Skin epidermis (tissue), 12 donors: ENCODE data around the gene MTCL1.
A peak's percentile ranks its signal among the peaks of the same experiment; 100 is the strongest.

Experiments used
- H3K27ac ChIP-seq, 21 experiments: fragments of 200-600 bp; sonication (generic) in 11 of 21; one replicate each; pipeline ENCODE4 v1.5.0; 2020; ENCODE audit warnings: mild to moderate bottlenecking in 3 of 21, inconsistent platforms in 2 of 21, moderate library complexity in 2 of 21
- H3K4me3 ChIP-seq, 7 experiments: fragments of 200-600 bp; sonication (generic) in 2 of 7; one replicate each; pipeline ENCODE4 v1.5.0; 2020; ENCODE audit warnings: inconsistent platforms in 2 of 7, mild to moderate bottlenecking in 2 of 7, moderate library complexity in 1 of 7

Gene MTCL1

DNA sequence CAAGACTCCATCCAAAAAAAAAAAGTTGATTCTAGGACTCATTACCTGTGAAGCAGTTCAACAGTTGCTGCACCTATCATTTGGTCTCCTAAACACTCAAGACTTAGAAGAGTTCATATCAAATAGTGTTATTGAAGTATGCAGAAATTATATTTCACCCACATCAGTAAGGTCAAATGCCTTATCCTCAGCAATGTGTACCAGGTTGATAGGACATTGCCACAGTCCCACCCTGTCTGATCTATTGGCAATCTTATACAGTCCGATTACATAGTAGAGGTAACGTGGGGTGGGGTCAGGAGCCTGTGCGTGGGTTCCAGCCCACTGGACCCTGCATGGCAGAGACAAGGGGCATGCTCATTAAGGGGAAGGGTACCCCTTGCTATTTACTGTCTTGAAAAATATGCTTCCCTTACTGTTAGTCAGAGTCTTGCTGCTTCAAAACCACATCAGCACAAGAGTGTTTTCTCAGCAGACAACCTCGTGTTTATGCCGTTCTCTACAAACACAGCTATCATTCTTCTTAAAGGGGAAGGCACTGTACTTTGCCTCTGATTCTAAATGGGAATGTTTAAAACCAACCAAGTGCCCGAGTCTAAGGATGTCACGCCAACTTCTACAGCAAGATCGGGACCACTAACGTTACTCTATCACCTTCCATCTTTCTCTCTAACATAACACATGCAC is 115.2 kb downstream of the MTCL1 start:
- no peak overlapping the region for H3K4me3 ChIP-seq
- no peak overlapping the region for H3K27ac ChIP-seq

DNA sequence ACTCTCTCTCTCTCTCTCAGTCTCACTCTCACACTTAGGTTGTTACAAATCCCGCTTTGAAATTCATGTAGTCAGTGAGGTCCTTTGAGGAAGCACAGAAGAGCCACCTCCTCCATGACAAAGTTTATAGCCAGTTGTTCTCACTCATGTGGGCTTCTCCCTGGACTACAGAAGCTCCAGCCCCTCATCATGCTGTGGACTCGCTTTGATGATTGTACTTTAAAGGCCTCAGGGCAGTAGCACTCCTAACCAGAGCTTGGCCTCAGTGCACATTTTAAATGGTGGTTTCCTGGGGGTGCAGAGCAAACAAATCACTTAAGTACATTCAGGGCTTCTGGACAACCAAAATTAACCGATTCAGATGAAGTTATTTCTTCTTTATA is 115.7 kb downstream of the MTCL1 start:
- H3K4me3 ChIP-seq = no peak overlapping the region
- no peak overlapping the region for H3K27ac ChIP-seq

DNA sequence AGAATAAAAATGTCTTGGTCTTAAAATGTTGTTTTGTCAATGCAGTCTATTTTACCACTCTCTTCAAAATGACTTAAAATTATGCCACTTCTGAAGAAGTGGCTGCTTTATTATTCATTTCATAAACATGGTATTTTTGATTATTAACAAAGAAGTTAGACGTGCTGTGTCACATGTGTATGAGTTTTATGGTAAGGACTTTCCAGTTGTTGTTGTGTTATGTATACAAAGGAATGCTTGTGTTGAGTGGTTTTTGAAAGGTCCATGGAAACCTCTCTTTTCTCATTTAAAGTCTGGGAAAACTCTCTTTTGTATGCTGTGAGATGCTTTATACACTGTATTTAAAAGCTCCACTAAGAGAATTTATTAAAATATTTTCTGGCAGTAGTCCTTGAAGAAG is 116.2 kb downstream of the MTCL1 start:
- H3K27ac ChIP-seq = no peak overlapping the region
- H3K4me3 ChIP-seq = no peak overlapping the region

DNA sequence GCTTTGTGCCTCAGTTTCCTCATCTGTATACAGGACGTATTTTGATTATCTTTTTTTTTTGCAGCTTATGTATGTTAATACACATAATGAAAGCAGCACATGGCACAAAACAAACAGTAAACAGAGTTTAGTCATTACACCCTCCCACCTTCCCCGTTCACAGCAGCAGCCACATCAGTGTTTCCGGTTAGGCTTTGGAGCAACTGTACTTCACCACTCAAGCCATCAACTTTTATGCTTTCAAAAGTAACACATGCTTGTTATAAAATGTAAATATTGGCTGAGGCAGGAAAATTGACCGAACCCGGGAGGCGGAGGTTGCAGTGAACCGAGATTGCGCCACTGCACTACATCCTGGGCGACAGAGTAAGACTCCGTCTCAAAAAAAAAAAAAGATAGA is 117.3 kb downstream of the MTCL1 start:
- H3K4me3 ChIP-seq = no peak overlapping the region
- H3K27ac ChIP-seq = no peak overlapping the region

DNA sequence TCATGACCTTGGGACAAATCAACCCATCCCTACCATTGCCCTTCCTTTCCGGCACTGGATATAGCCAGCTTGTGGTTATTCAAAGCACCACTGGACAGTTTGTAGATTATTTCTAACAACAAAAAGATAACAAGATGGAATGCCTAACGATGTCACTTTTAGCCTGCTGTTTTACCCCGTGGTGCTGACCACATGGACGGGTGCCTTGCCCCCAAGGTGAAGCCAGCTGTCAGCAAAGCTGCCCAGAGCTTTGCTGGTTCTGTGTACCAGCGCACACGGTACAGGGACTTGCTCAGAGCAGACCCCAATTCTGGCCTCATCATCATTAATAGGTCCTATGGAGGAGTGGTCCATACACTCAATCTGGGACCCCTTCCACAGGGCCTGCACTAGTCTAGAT is 118.2 kb downstream of the MTCL1 start:
- H3K27ac ChIP-seq = no peak overlapping the region
- H3K4me3 ChIP-seq = no peak overlapping the region

DNA sequence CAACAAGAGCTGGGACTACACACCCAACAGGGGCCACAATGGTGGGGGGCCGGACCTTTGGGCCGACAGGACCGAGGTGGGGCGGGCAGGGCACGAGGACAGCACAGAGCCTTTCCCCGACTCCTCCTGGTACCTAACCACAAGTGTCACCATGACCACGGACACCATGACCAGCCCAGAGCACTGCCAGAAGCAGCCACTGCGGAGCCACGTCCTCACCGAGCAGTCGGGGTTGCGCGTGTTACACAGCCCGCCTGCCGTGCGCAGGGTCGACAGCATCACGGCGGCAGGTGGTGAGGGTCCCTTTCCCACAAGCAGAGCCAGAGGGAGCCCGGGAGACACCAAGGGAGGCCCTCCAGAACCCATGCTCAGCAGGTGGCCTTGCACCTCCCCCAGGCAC is 119.5 kb downstream of the MTCL1 start:
- H3K4me3 ChIP-seq = no peak overlapping the region

DNA sequence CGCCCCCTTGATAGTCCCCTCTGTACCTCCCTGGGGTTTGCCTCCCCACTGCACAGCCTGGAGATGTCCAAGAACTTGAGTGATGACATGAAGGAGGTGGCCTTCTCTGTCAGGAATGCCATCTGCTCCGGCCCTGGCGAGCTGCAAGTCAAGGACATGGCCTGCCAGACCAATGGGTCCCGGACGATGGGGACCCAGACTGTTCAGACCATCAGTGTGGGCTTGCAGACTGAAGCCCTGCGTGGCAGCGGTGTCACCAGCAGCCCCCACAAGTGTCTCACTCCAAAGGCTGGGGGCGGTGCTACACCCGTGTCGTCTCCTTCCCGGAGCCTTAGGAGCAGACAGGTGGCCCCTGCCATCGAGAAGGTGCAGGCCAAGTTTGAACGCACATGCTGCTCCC is 119.9 kb downstream of the MTCL1 start:
- H3K27ac ChIP-seq = no peak overlapping the region
- no peak overlapping the region for H3K4me3 ChIP-seq

More for the DNA sequence above, 119.5 kb downstream of the MTCL1 start:
- no peak overlapping the region for H3K27ac ChIP-seq

DNA sequence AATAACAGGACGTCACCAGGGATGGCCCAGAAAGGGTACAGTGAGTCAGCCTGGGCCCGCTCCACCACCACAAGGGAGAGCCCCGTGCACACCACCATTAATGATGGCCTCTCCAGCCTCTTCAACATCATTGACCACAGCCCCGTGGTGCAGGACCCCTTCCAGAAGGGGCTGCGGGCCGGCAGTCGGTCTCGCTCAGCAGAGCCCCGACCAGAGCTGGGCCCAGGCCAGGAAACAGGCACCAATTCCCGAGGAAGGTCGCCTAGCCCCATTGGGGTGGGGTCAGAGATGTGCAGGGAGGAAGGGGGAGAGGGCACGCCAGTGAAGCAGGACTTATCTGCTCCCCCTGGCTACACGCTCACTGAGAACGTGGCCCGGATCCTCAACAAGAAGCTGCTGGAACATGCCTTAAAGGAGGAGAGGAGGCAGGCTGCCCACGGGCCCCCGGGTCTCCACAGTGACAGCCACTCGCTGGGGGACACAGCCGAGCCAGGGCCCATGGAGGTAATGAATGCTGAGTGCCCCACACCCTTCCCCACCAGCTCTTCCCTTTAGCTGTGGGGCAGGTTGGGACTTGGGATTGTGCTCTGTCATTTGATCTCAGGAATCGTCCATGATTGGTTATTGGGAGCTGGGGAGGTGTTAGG is 120.5 kb downstream of the MTCL1 start:
- no peak overlapping the region for H3K4me3 ChIP-seq
- no peak overlapping the region for H3K27ac ChIP-seq

DNA sequence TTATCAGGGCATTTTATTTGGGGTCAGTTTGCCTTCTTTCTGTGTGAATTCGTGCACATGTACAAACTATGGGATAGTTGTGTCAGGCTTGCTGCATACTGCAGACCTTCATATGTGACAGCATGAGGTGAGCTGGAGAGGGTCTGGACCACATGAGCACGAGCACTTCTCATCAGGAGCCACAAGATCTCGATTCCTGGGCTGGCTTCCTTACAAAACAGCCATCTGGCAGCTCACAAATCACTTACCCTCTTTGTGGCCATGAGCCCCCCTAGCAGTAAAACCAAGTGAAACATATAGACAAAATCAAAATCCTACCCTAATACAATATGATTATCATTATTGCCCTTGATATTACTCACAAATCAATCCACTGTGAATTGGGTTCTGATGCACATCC is 121.2 kb downstream of the MTCL1 start:
- Histone ChIP-seq H3K27ac (no peak overlapping the region), H3K4me3 (no peak overlapping the region)

DNA sequence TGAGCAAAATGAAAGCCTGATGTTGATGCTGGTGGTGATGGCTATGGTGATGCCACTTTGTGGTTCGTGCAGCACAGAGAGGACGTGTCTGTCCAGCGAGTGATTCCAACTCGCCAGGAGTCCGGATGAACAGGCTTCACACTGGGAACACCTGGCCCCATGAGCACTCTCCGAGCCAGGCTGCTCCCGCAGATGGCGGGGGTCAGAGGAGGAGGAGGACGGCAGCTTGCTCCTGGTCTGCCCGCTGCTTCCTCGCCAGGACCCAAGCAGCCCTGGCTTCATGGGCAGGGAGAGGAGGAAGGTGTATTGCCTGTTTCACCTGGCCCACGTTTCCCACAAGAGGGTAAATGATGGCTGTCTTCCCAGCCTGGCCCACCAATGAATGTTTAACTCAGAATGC is 121.6 kb downstream of the MTCL1 start:
- Histone ChIP-seq H3K4me3 (no peak overlapping the region), H3K27ac (no peak overlapping the region)

DNA sequence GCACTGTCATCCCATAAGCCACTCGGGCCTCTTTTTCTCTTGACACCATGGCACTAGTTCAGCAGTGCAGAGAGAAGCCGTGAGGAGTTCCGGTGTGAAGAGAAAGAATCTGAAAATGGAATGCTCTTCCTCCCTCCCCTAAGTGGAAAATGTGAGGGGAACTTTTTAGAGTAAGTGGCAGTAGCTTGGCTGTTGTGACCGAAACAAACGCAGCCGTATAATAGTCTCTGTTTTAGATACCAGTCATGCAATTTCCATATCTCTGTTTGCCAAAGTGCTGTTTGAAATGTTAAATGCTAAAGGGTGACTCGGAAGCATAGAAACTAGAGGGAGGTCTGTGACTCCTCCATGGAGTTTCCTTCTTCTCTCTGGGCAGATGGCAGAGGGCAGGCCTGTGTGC is 122.9 kb downstream of the MTCL1 start:
- Histone ChIP-seq H3K4me3 (no peak overlapping the region), H3K27ac (no peak overlapping the region)

DNA sequence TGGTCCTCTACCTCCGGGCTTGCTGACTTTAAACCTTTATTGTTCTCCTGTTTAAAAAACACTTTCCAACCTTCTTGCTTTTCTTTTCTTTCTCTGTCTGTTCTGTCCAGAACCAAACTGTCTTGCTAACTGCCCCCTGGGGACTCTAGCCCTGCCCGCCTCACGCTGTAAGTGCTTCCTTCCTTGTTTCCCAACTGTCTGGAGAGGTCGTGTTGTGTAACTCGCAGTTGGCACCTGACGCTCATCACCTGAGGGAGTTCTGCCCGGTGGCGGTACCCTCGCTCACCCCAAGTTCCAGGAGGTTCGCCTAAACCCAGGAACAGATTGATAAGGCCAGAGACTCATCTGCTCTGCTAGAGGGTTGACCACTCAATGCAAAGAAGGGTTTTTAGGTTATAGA is 123.4 kb downstream of the MTCL1 start:
- H3K27ac ChIP-seq = no peak overlapping the region

DNA sequence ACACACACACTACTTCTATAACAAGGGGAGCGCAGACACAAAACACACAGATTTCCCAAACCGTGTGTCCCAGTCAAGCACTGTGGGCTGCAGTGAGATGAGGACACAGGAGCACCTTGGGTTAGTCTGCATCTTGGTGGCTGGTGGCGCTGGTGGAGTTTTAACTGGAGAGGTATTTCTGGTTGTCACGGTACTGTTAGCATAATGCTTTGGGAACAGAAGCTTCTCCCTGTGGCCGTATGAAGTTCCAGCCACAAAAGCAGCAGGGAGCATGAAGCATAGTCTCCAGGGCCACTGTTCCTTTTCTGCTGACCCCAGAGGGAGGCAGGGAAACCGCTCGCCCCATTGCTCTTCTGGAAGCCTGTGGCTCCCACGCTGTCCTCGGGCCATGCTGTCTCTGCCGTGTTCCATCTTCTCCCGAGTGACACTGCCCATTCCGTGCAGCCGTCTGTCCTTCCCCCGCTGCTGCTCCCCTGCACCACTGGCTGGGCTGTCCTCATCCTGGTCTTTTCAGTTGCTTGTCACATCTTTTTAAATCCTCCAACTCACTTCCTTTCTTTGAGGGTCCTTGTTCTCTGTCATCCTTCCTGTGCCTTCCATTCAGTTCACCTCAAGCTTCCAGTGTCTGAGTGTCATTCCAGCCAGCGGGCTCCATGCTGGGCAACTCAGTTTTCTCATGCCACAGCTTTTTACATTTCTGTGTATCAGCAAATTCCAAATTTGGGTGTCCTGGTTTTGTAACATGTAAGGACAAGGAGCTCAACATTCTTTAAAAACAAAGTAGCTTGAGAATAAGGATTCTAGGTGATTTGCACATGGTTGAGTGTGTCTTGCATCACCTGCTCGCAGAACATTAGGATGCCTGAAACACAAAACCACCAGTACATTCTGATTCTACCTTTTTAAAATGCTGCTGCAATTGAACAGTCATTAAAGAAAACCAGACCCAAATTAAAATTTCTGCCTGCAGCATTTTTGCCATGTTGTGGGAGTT is 125.0 kb downstream of the MTCL1 start:
- H3K27ac ChIP-seq = no peak overlapping the region
- no peak overlapping the region for H3K4me3 ChIP-seq

More for the DNA sequence above, 123.4 kb downstream of the MTCL1 start:
- no peak overlapping the region for H3K4me3 ChIP-seq

DNA sequence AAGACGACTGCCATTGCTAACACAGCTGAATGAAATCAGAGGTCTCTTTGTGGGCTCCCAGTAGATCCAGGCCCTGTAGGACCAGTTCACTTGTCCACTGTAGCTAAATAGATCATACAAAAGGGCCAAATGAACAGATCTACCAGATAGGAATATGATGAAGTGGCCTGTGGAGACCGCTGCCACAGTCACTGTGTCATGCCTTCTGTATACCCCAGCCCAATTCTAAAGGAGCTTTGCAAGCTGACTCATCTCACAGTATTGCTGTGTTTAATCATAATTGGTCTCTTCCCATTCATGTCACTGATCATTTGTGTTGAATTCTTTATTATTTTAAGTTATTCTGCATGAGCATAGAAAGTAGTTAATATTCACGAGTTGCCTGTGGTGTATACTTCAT is 125.8 kb downstream of the MTCL1 start:
- Histone ChIP-seq H3K27ac (no peak overlapping the region), H3K4me3 (no peak overlapping the region)

DNA sequence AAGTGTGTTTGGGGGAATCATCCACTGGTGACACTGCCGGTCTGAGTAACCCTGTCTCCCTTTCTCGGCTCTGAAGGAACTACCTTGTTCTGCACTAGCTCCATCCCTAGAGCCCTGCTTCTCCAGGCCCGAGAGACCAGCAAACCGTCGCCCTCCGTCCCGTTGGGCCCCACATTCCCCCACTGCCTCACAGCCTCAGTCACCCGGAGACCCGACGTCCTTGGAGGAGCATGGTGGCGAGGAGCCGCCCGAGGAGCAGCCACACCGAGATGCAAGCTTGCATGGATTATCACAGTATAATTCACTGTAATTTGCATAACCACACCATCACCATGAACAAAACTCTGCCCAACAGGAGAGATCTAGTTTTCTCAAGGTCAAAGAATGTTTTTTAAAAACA is 126.2 kb downstream of the MTCL1 start:
- no peak overlapping the region for H3K27ac ChIP-seq

DNA sequence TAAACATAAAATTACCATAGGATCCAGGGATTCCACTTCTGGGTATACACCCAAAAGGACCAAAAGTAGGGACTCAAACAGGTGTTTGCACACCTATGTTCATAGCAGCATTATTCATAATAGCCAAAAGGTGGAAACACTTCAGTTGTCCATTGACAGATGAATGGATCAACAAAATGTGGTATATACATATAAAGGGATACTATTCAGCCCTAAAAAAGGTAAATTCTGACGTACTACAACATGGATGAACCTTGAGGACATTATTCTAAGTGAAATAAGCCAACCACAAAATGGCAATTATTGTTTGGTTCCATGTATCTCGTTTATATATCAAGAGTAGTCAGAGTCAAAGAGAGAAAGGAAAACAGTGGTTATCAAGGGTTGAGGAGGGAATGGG is 128.1 kb downstream of the MTCL1 start:
- Histone ChIP-seq H3K27ac (no peak overlapping the region), H3K4me3 (no peak overlapping the region)

More for the DNA sequence above, 126.2 kb downstream of the MTCL1 start:
- no peak overlapping the region for H3K4me3 ChIP-seq

DNA sequence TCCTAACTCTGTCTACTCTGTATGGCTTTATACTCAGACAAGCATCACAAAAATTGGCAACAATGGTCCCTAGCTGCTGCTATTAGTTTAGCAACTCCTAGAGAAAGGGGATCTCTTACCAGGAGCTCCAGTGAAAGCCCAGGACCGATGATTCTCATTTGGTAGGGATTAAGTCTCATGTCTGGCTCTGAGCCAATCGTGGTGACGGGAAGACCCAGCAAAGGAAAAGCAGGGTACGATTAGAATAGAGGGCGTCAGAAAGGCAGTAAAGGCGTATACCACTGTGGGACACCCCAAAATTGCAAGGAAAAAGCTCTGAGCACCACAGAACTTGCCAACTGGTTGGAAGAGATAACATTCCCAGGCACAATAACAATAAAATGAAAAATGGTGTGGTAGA is 129.5 kb downstream of the MTCL1 start:
- Histone ChIP-seq H3K27ac (peak overlapping the region in 3 of 21 experiments; percentile 2 to 41 (median 8)), H3K4me3 (no peak overlapping the region)

DNA sequence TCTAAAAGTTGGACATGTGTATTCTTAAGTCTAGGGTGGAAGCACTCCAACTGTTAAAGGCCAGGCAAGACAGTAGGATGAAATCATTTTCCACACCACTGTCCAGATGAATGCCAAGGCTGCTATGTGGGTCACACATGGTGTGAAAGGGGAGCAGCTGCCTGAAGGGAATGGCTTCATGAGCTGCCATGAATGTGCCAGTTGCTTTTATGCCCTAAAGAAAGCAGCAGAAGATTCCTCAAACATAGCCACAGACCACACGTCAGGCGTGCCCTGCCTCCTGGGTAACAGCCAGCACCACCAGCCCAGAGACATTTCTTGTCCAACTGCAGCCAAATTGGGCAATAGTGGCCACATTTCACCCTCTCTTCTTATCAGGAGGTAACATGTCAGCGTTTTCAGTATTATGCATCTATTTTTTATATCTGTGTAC is 130.2 kb downstream of the MTCL1 start:
- H3K27ac ChIP-seq = no peak overlapping the region

DNA sequence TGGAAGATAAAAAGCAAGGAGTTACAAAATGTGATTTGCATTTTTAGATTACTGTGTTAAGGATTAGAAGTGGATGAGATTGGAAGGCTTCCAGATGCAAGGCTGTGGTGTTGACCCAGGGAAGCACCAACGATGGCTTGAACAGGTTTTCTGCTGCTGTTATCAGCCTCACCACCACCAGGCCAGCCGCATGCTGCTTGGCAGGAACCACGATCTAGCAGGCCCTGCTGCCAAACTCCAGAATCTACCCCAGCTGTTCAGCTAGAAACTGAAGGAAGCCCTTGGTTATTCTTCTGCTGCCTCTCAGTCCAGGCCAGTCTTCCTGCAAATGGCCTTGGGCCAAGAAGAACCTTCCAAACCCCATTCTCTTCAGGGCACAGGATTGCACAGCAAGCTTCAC is 133.9 kb downstream of the MTCL1 start:
- no peak overlapping the region for H3K27ac ChIP-seq
- no peak overlapping the region for H3K4me3 ChIP-seq

More for the DNA sequence above, 130.2 kb downstream of the MTCL1 start:
- no peak overlapping the region for H3K4me3 ChIP-seq

DNA sequence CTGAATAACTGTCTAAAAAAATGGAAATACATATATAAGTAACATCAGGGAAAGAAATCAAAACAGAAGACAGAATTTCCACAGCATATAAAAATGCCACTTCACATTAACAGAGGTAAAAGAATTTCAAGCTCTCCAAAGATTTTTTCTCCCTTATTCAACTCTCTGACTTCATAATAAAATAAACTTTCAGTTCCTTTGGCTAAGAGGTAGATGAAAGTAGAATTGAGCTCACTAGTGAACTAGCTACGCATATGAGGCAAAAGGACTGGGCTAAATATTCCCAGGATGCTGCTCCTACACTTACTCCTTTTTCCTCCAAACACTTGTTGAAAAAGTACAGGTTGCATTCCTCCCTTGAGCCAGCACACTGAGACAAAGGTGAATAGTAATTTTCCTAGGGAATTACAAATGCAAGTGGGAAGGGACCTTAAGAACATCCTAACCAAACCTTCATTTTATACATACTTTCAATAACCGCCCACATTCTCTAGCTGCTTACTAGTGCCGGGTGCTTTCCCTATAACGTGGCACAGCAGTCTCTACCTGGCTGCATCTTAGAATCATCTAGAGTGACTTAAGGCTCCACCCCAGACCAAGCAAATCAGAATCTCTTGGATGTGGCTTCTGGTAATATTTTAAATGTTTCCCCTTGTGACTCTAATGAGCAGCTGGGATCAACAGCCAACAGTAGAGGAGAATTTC is 136.6 kb downstream of the MTCL1 start:
- Histone ChIP-seq H3K4me3 (no peak overlapping the region), H3K27ac (no peak overlapping the region)
